Measurements from ENCODE around the gene ADAM15.

ADAM15 gene

GRCh38 chr1:155050560-155051341 lies at the start of gene ADAM15:
Gene ADAM15, plus strand, starts transcription at chr1:155051316. Its CDS starts 71 bp downstream, at chr1:155051387.
- peaks cover 30% of the 10 kb centered on the region for H3K4me1 Mint-ChIP-seq
- H3K36me3 Mint-ChIP-seq, result no peaks in the 10 kb centered on the region
- peak within 1 kb of the TSS; percentile 82 for H3K4me3 Mint-ChIP-seq
- DNase-seq, result peak; percentile 85
- CTCF ChIA-PET, result interaction anchor here (0.6 to 17.5 kb wide), 14 partner anchors 6 to 81 kb away, joined by 3 to 220 read pairs (median 6); partner anchors contain the start of genes ADAM15, EFNA4, FLAD1 and SHC1
- peak within 1 kb of the TSS; percentile 81 for H3K27ac Mint-ChIP-seq
- no peaks in the 10 kb centered on the region for H3K9me3 Mint-ChIP-seq
- peaks cover 12% of the 10 kb centered on the region for H3K27me3 Mint-ChIP-seq

- H3K4me3 Mint-ChIP-seq, result peak overlapping the region; percentile 92
- peak overlapping the region; percentile 95 for H3K27ac Mint-ChIP-seq
- peaks cover 6% of the 10 kb centered on the region for H3K36me3 Mint-ChIP-seq
- H3K4me1 Mint-ChIP-seq, result peaks cover 57% of the 10 kb centered on the region
- DNase-seq, result no peak
- CTCF ChIA-PET, result interaction anchor here (1.0 to 4.7 kb wide), 5 partner anchors 11 to 46 kb away, joined by 3 to 17 read pairs (median 15); partner anchors contain the start of gene PBXIP1
- peaks cover 4% of the 10 kb centered on the region for H3K27me3 Mint-ChIP-seq
- H3K9me3 Mint-ChIP-seq, result no peaks in the 10 kb centered on the region
Measured at GRCh38 chr1:155001425-155001674, 49.8 kb upstream of the ADAM15 start.

- Mint-ChIP-seq H3K36me3 (peaks cover 6% of the 10 kb centered on the region), H3K4me3 (peak overlapping the region; percentile 92), H3K27ac (peak overlapping the region; percentile 95), H3K4me1 (peaks cover 61% of the 10 kb centered on the region), H3K27me3 (peaks cover 4% of the 10 kb centered on the region), H3K9me3 (no peaks in the 10 kb centered on the region)
- DNase-seq, result peak; percentile 100
- CTCF ChIA-PET, result interaction anchor here (1.0 to 4.7 kb wide), 5 partner anchors 11 to 47 kb away, joined by 3 to 17 read pairs (median 15); partner anchors contain the start of gene PBXIP1
Measured at GRCh38 chr1:155001675-155002463, 49.2 kb upstream of the ADAM15 start.

GRCh38 chr1:155002464-155003226 lies 48.5 kb upstream of the ADAM15 start, which contains the start of gene ZBTB7B:
Gene ZBTB7B, plus strand, starts transcription at chr1:155002802. Its CDS starts 11,859 bp downstream, at chr1:155014661.
- Mint-ChIP-seq H3K27ac (peak within 1 kb of the TSS; percentile 93), H3K4me1 (peaks cover 63% of the 10 kb centered on the region), H3K36me3 (peaks cover 6% of the 10 kb centered on the region), H3K4me3 (peak within 1 kb of the TSS; percentile 98), H3K9me3 (no peaks in the 10 kb centered on the region), H3K27me3 (peaks cover 4% of the 10 kb centered on the region)
- DNase-seq, result peak; percentile 49
- CTCF ChIA-PET, result interaction anchor here (1.5 to 4.3 kb wide), 3 partner anchors 11 to 14 kb away, joined by 4 to 17 read pairs (median 7); no protein-coding TSS in a partner anchor

- H3K27me3 Mint-ChIP-seq, result peaks cover 4% of the 10 kb centered on the region
- H3K4me3 Mint-ChIP-seq, result peak overlapping the region; percentile 98
- CTCF ChIA-PET, result interaction anchor here (1.9 to 4.3 kb wide), 2 partner anchors 10 to 14 kb away, joined by 7 to 17 read pairs; no protein-coding TSS in a partner anchor
- peaks cover 6% of the 10 kb centered on the region for H3K36me3 Mint-ChIP-seq
- DNase-seq, result peak; percentile 41
- no peaks in the 10 kb centered on the region for H3K9me3 Mint-ChIP-seq
- peaks cover 63% of the 10 kb centered on the region for H3K4me1 Mint-ChIP-seq
- peak overlapping the region; percentile 93 for H3K27ac Mint-ChIP-seq
Measured at GRCh38 chr1:155003227-155003765, 47.8 kb upstream of the ADAM15 start.

- Mint-ChIP-seq H3K27ac (peak overlapping the region; percentile 93), H3K9me3 (no peaks in the 10 kb centered on the region), H3K4me3 (peak overlapping the region; percentile 98), H3K4me1 (peaks cover 62% of the 10 kb centered on the region), H3K27me3 (peaks cover 4% of the 10 kb centered on the region), H3K36me3 (peaks cover 7% of the 10 kb centered on the region)
- CTCF ChIA-PET, result interaction anchor here (1.0 to 4.3 kb wide), 3 partner anchors 9 to 81 kb away, joined by 4 to 17 read pairs (median 7); no protein-coding TSS in a partner anchor
- DNase-seq, result peak; percentile 53
Measured at GRCh38 chr1:155003766-155004351, 47.3 kb upstream of the ADAM15 start.

GRCh38 chr1:155004352-155005075 lies 46.6 kb upstream of the ADAM15 start:
- H3K27ac Mint-ChIP-seq, result peak overlapping the region; percentile 89
- CTCF ChIA-PET, result interaction anchor here (1.0 to 4.3 kb wide), 3 partner anchors 9 to 81 kb away, joined by 4 to 17 read pairs (median 7); no protein-coding TSS in a partner anchor
- H3K4me3 Mint-ChIP-seq, result peak overlapping the region; percentile 98
- H3K36me3 Mint-ChIP-seq, result peaks cover 10% of the 10 kb centered on the region
- H3K9me3 Mint-ChIP-seq, result no peaks in the 10 kb centered on the region
- peaks cover 58% of the 10 kb centered on the region for H3K4me1 Mint-ChIP-seq
- no peaks in the 10 kb centered on the region for H3K27me3 Mint-ChIP-seq
- DNase-seq, result no peak

GRCh38 chr1:155005076-155006011 lies 45.8 kb upstream of the ADAM15 start:
- peak overlapping the region; percentile 89 for H3K27ac Mint-ChIP-seq
- peaks cover 55% of the 10 kb centered on the region for H3K4me1 Mint-ChIP-seq
- peak overlapping the region; percentile 98 for H3K4me3 Mint-ChIP-seq
- peaks cover 17% of the 10 kb centered on the region for H3K36me3 Mint-ChIP-seq
- H3K27me3 Mint-ChIP-seq, result no peaks in the 10 kb centered on the region
- H3K9me3 Mint-ChIP-seq, result no peaks in the 10 kb centered on the region
- DNase-seq, result peak; percentile 50
- CTCF ChIA-PET, result interaction anchor here (1.0 to 4.3 kb wide), 3 partner anchors 11 to 80 kb away, joined by 4 to 41 read pairs (median 17); no protein-coding TSS in a partner anchor

GRCh38 chr1:155006601-155007101 lies 44.5 kb upstream of the ADAM15 start:
- peaks cover 22% of the 10 kb centered on the region for H3K36me3 Mint-ChIP-seq
- peak overlapping the region; percentile 52 for H3K4me3 Mint-ChIP-seq
- H3K9me3 Mint-ChIP-seq, result no peaks in the 10 kb centered on the region
- H3K27ac Mint-ChIP-seq, result peak overlapping the region; percentile 87
- peaks cover 64% of the 10 kb centered on the region for H3K4me1 Mint-ChIP-seq
- peak; percentile 62 for DNase-seq
- no peaks in the 10 kb centered on the region for H3K27me3 Mint-ChIP-seq
- CTCF ChIA-PET, result interaction anchor here (4.0 kb wide), 1 partner anchor 10 kb away, joined by 41 read pairs; no protein-coding TSS in a partner anchor

GRCh38 chr1:155007251-155007828 lies 43.8 kb upstream of the ADAM15 start:
- peaks cover 70% of the 10 kb centered on the region for H3K4me1 Mint-ChIP-seq
- peak overlapping the region; percentile 87 for H3K27ac Mint-ChIP-seq
- peaks cover 22% of the 10 kb centered on the region for H3K36me3 Mint-ChIP-seq
- H3K27me3 Mint-ChIP-seq, result no peaks in the 10 kb centered on the region
- no peaks in the 10 kb centered on the region for H3K9me3 Mint-ChIP-seq
- CTCF ChIA-PET, result interaction anchor here (1.5 to 4.0 kb wide), 3 partner anchors 8 to 78 kb away, joined by 4 to 41 read pairs (median 8); no protein-coding TSS in a partner anchor
- peak; percentile 29 for DNase-seq
- peak overlapping the region; percentile 41 for H3K4me3 Mint-ChIP-seq
